ENCODE data around the gene HSPB1.

DNA sequence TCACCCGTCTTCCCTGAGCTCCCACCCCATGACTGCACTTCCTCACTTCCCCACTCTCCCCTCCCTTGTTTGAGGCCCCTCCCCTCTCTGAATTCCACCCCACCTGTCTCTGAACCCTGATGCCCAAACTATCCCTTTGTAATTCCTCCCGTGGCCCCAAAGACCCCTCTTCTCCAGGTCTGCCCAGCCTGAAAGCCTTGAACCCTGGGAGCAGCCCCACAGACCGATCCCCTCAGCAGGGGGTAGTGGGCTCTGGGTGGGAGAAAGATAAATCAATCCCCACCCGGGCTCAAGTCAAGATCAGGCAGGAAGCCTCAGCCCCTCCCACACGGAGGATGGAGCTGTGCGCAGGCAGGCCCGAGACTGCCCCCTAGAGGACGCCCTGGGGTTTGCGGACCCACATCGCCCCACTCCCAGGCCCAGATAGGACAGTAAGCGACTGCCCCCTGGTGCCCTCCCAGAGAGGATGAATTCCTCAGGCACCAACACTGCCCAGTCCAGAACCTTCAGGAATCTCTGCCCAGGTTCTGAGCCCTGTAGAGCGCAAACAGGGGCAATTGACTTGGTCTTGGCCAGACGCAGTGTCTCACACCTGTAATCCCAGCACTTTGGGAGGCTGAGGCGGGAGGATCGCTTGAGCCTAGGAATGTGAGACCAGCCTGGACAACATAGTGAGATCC is 11.7 kb downstream of the HSPB1 start:
- no peak for TF ChIP-seq POLR2A (IDR thresholded peaks at IDR 0.05)
- TF ChIP-seq, protein P1, sequence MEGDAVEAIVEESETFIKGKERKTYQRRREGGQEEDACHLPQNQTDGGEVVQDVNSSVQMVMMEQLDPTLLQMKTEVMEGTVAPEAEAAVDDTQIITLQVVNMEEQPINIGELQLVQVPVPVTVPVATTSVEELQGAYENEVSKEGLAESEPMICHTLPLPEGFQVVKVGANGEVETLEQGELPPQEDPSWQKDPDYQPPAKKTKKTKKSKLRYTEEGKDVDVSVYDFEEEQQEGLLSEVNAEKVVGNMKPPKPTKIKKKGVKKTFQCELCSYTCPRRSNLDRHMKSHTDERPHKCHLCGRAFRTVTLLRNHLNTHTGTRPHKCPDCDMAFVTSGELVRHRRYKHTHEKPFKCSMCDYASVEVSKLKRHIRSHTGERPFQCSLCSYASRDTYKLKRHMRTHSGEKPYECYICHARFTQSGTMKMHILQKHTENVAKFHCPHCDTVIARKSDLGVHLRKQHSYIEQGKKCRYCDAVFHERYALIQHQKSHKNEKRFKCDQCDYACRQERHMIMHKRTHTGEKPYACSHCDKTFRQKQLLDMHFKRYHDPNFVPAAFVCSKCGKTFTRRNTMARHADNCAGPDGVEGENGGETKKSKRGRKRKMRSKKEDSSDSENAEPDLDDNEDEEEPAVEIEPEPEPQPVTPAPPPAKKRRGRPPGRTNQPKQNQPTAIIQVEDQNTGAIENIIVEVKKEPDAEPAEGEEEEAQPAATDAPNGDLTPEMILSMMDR (IDR thresholded peaks at IDR 0.05), result peak; percentile 100
